ENCODE data around the gene KASH5.
A peak's percentile ranks its signal among the peaks of the same experiment; 100 is the strongest.

The KASH5 gene

DNA sequence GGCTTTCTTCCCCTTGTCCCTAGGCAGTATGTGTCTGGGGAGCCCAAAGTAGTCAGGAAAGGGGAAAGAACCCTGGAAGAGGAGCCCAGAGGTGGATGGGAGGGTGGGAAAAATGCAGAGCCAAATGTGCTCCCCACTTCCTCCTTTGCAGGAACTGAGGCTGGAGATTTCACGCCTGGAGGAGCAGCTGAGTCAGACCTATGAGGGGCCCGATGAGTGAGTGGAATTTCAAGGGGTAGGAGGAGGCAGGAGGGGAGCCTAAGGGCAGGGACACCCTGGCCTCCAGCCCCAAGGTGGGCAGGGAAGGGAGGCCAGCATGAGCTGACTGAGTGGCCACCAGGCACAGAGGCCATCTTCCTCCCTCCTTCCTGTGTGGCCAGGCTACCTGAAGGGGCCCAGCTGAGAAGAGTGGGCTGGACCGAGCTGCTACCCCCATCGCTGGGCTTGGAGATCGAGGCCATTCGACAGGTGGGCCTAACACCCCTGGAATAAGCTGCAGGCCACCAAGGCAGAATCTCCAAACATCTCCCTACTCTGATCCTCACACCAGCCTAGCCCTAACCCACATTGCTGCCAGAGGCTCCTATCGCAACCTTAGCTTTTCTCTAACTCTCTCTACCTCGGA is 20.9 kb downstream of the KASH5 start:
- TF ChIP-seq, protein P1, sequence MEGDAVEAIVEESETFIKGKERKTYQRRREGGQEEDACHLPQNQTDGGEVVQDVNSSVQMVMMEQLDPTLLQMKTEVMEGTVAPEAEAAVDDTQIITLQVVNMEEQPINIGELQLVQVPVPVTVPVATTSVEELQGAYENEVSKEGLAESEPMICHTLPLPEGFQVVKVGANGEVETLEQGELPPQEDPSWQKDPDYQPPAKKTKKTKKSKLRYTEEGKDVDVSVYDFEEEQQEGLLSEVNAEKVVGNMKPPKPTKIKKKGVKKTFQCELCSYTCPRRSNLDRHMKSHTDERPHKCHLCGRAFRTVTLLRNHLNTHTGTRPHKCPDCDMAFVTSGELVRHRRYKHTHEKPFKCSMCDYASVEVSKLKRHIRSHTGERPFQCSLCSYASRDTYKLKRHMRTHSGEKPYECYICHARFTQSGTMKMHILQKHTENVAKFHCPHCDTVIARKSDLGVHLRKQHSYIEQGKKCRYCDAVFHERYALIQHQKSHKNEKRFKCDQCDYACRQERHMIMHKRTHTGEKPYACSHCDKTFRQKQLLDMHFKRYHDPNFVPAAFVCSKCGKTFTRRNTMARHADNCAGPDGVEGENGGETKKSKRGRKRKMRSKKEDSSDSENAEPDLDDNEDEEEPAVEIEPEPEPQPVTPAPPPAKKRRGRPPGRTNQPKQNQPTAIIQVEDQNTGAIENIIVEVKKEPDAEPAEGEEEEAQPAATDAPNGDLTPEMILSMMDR (IDR thresholded peaks at IDR 0.05; ENCODE audit: insufficient read depth, low read depth, low read length, missing control alignments) = no peak
- no peak overlapping the region for H3K4me3 ChIP-seq (ENCODE audit: low read length)

DNA sequence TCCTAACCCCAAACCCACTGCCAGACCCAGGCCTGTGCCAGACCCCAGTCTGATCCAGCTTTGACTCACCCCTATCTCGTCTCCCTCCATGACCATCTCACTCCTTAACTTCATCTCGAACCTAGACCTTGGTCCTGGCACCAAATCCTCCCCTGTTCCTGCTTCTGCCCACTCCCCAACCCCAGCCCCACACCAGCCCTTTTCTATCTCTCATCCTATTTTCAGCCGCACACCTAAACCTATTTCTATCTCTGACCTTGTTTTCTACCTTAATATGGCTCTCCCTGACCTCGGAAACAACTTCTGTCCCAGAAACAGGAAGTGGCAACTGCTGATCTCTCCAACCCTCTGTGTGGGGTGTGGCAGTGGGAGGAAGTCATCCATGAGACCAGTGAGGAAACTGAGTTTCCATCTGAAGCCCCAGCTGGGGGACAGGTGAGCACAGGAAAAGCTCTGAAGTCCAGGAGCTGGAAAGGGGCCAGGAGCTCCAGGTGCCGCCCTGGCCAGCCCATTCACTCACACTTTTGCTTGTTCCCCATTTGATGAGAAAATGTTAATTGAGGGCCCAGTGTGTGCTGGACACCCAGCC is 21.5 kb downstream of the KASH5 start:
- TF ChIP-seq, protein P1 (IDR thresholded peaks at IDR 0.05; ENCODE audit: insufficient read depth, low read depth, low read length, missing control alignments) = no peak
- no peak overlapping the region for H3K4me3 ChIP-seq (ENCODE audit: low read length)
- no peak for DNase-seq (ENCODE audit: low read depth)

More for the DNA sequence above, 20.9 kb downstream of the KASH5 start:
- DNase-seq (ENCODE audit: low read depth) = peak; percentile 26

- DNase-seq (ENCODE audit: low read depth) = no peak
- no peak overlapping the region for H3K4me3 ChIP-seq (ENCODE audit: low read length)
- TF ChIP-seq, protein P1 (IDR thresholded peaks at IDR 0.05; ENCODE audit: insufficient read depth, low read depth, low read length, missing control alignments) = no peak
Observed at GRCh38 chr19:49411681-49412326, 23.8 kb downstream of the KASH5 start.

GRCh38 chr19:49413348-49413747 is 25.3 kb downstream of the KASH5 start:
- TF ChIP-seq, protein P1 (IDR thresholded peaks at IDR 0.05; ENCODE audit: insufficient read depth, low read depth, low read length, missing control alignments) = no peak
- DNase-seq (ENCODE audit: low read depth) = no peak
- no peak overlapping the region for H3K4me3 ChIP-seq (ENCODE audit: low read length)

- H3K4me3 ChIP-seq (ENCODE audit: low read length) = no peak overlapping the region
- TF ChIP-seq, protein P1 (IDR thresholded peaks at IDR 0.05; ENCODE audit: insufficient read depth, low read depth, low read length, missing control alignments) = no peak
- DNase-seq (ENCODE audit: low read depth) = no peak
Observed at GRCh38 chr19:49414256-49414655, 26.2 kb downstream of the KASH5 start.

DNA sequence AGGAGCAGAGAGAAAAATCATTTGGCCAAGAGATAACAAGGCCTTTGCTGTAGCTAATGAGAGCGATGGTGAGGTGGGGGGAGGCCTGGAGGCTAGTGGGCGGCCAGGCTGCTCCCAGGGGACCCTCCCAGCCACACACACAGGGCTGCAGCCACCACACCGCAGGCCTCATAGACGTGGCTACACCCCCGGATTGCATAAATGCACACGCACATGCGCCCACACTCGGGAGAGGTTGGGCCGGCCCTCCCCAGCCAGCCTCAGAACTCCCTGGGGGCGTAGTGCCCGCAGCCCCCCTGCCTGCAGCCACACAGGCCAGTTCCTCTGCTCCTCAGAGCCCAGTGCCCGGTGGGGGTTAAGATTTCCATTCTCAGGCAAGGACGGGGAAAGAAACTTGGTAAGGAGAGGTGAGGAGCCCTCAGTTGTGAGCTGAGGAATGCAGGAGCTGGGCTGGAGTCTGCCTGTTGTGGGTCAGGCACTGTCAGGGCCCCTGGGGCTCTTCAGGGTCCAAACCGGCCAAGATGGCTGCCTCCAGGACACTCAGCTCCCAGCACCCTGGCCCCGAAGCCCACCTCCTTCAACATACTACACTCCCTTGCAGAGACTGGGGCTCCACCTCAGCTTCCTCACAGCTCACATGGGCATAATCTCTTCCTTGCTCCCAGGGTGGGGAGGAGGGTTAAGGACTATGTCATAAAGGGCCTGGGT is 27.2 kb downstream of the KASH5 start:
- H3K4me3 ChIP-seq (ENCODE audit: low read length) = no peak overlapping the region
- no peak for DNase-seq (ENCODE audit: low read depth)
- TF ChIP-seq, protein P1 (IDR thresholded peaks at IDR 0.05; ENCODE audit: insufficient read depth, low read depth, low read length, missing control alignments) = no peak

Data from epithelial cell of esophagus (primary cell).